Measurements from ENCODE around the gene DOCK2.

GRCh38 chr5:169609716-169610115 is 27.4 kb upstream of the DOCK2 start:
- TF ChIP-seq CTCF (IDR thresholded peaks at IDR 0.05; ENCODE audit: extremely low read depth in 1 of 2, insufficient read depth in 1 of 2, low read depth in 1 of 2, low read length in 2 of 2), result no peak
- no peak for TF ChIP-seq POLR2AphosphoS5 (IDR thresholded peaks at IDR 0.05; ENCODE audit: insufficient read depth, low read depth, low read length)
- no peak for TF ChIP-seq POLR2A (IDR thresholded peaks at IDR 0.05; ENCODE audit: low read depth, low read length)
- no peak for TF ChIP-seq EZH2 (IDR thresholded peaks at IDR 0.05; ENCODE audit: borderline replicate concordance, low read depth, low read length, severe bottlenecking)
